Activated CD8-positive, alpha-beta memory T cell treated with anti-CD3 and anti-CD28 coated beads for 1 hour (primary cell): Measurements from ENCODE around the gene KISS1R.
"Not testable (repeated sequence)": the region's sequence is repeated elsewhere in the genome, so short reads cannot be mapped to it uniquely, and the experiment has no call there.

Source experiments
- DNase-seq, 2 donors: peaks; one replicate each; pipeline ENCODE4 v3.0.0-alpha.2; 2020; ENCODE audit warnings: low read depth in 1 of 2; ENCODE audit errors: extremely low read depth in 1 of 2

Gene KISS1R

GRCh38 chr19:952049-952679 is 35.0 kb downstream of the KISS1R start:
- no peak for DNase-seq

DNA sequence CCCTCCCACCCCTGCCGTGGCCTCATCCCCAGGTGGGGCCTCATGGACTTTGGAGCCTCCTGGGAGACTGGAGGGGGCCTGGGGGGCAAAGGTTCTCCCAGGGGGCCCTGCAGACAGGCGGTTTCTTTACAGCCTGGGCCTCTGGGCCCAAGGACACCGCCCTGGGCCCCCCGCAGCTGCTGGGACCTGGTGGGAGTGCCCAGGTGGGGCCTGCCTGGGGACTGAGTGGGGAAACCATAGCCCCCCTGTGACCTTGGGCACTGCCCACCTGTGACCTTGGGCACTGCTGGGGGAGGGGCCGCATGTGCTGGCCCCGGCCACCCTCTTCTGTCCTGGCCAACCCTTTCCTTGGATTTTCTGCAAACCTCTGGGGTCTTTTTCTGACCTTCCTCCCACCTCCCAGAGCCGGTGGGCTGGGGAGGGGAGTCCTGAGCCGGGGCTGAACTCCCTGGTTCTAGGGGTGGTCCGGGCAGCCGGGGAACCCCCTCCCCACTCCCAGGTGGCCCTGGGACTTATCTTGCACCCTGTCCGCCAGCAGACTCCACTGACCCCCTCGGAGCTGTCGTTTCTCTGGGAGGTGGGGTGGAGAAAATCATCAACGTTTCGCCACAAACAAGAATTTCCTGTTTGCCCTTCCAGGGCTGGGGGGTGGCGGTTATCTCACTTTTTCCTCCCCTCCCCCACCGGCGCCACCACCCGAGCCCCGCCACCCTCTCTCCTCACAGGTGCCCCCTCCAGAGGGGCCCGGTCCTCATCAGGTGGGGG is 35.7 kb downstream of the KISS1R start:
- DNase-seq, result no peak

- DNase-seq, result no peak
Observed at GRCh38 chr19:953445-954271, 36.5 kb downstream of the KISS1R start.

DNA sequence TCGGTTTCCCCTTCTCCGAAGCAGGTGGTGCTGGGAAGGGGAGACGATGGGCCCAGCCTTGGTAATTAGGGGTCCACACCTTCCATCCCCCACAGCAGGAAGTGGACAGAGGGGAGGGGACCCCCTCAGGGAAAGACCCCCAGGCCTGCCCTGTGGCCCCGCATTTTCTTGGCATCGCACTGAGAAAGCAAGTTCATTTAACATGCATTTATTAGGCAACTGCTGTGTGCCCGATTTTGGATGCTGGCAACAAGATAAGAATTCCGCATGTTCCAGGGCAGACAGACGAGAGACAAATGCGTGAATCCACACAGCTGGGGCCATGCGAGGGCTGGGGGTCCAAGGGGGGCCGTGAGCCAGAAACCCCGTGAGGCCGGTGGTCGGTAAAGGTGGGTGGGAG is 37.1 kb downstream of the KISS1R start:
- DNase-seq, result no peak

DNA sequence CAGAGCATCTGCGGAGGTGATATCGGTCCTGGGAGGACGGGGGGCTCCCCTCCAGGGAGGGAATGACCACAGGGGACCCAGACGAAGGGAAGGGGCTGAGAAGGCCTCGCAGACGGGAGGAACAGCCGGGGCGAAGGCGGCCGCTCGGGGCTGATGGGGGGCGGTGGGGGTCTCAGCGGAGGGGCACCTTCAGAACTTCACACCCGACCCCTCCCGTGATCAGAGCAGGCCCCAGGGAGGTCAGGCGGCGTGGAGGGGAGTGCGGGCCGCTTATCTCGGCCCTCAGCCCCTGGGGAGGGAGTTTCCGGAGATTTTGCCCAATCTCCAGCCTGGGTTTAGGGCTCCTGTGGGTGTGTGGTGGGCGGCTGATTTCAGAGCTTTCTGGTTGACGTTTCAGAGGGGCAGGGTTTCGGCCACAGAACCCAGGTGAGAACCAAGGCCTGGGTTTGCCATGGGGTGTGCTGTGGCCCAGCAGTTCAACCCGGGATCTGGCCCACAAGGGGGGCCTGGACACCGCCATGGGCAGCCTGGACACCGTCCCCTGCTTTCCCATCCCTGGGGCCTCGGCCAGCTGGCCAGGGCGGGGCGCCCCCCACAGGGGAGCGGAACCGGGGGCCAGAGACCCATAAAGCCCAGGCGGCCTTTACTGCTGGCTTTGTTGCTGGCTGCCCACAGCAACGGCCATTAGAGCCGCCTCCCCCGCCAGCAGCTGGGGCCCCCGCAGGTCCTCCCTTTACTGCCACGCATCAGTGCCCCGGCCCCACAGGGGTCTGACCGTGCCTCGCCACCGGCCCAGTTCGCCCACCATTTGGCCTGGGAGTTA is 37.8 kb downstream of the KISS1R start:
- no peak for DNase-seq

DNA sequence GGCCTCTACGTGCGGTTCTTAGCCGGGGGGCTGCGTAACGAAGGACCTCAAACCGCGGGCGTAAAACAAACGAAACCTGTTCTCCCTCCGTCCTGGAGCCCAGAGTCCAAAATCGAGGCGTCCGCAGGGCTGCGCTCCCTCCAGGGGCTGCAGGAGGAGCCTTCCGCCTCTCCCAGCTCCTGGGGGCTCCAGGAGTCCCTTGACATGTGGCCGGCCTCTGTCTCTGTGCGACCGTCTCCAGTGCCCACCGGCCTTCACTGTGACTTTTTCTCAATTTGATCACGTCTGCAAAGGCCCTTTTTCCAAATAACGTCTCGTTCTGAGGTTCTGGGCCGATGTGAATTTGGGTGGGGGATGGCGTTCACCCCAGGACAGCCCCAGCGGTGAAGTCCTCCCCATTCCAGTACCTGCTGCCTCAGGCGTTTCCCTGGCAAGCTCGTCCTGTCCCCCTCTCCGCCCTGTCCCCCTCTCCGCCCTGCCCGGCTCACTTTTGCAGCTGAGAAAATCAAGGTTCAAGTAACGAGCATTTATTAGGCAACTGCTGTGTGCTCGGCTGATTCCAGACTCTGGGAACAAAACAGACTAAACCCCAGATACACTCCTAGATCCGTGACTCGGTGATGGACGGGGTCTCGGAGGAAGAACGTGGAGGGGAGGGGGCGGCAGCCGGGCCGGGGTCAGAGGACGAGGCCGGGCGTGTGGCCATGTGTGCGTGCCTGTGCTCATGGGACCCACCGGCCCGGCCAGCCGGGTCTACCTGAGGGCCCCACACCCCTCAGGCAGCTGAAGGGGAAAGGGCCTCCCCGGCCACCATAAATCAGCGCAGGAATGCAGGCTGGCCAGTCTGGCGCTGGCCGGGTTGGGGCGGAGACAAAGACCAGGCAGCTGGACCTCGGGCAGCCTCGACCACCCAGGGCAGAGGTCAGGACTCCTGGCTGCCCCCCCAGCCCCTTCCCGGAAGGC is 39.0 kb downstream of the KISS1R start:
- no peak for DNase-seq

GRCh38 chr19:956766-957440 is 39.8 kb downstream of the KISS1R start:
- DNase-seq, result no peak

DNA sequence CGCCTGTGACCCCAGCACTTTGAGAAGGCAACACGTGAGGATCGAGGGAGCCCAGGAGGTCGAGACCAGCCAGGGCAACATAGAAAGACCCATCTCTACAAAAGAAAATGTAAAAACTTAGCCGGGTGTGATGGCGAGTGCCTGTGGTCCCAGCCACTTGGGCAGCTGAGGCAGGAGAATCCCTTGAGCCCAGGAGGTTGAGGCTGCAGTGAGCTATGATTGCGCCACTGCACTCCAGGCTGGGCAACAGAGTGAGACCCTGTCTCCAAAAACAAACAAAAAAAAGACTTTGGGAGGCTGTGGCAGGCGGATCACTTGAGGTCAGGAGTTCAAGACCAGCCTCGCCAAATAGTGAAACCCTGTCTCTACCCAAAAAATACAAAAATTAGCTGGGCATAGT is 40.4 kb downstream of the KISS1R start:
- not testable (repeated sequence) for DNase-seq

GRCh38 chr19:958967-959855 is 42.1 kb downstream of the KISS1R start:
- DNase-seq, result no peak

DNA sequence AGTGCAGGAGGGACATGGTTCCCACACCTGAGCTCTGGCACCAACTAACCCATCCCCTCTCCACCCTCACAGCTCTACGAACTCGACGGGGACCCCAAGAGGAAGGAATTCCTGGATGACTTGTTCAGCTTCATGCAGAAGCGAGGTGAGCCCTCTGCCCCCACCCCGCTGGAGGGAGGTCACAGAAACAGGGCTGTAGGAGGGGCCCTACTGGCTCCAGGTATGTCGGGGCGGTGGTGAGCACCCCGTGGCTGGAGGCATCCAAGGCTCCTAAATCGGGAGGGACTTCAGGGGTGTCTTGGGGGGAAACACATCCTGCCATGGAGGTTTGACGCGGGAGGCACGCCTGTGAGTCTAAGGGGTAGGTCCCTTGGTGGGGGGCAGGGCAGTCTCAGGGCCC is 42.9 kb downstream of the KISS1R start:
- DNase-seq, result no peak

- no peak for DNase-seq
Observed at GRCh38 chr19:960601-960938, 43.4 kb downstream of the KISS1R start.

- DNase-seq, result no peak
Observed at GRCh38 chr19:961866-962620, 44.9 kb downstream of the KISS1R start.

GRCh38 chr19:962683-963400 is 45.7 kb downstream of the KISS1R start:
- DNase-seq, result no peak

GRCh38 chr19:963486-963951 is 46.4 kb downstream of the KISS1R start:
- no peak for DNase-seq

DNA sequence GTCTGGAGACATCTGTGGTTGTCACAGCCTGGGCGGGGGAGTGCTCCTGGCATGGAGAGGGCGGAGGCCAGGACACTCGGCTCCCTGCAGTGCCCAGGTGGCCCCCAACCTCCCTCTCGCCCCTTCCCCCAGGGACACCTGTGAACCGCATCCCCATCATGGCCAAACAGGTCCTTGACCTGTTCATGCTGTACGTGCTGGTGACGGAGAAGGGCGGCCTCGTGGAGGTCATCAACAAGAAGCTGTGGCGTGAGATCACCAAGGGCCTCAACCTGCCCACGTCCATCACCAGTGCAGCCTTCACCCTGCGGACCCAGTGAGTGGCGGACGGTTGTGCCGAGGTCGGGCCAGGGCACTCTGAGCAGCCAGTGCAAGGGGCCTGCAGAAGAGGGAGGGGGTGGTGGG is 47.0 kb downstream of the KISS1R start:
- DNase-seq, result no peak

- no peak for DNase-seq
Observed at GRCh38 chr19:964761-965694, 47.9 kb downstream of the KISS1R start.
